Osteocyte (in vitro differentiated cells): Measurements from ENCODE around the gene CUTA. TPM values are rescaled to one million over a fixed set of nuclear protein-coding genes. Genes with fewer than 3 reads are reported as not detected.

ENCODE experiments used
- DNase-seq: peaks from one replicate; pipeline ENCODE4 v3.0.0; 2021; ENCODE audit warnings: mixed read lengths; ENCODE audit not compliant: unreplicated experiment; ENCODE audit errors: extremely low spot score
- H3K27ac Mint-ChIP-seq: one replicate; pipeline ENCODE4 v1.8.0; 2021; ENCODE audit warnings: mild to moderate bottlenecking, mixed read lengths; ENCODE audit not compliant: unreplicated experiment
- H3K27me3 Mint-ChIP-seq: one replicate; pipeline ENCODE4 v1.8.0; 2021; ENCODE audit warnings: mixed read lengths; ENCODE audit not compliant: unreplicated experiment
- H3K36me3 Mint-ChIP-seq: one replicate; pipeline ENCODE4 v1.8.0; 2021; ENCODE audit warnings: mixed read lengths; ENCODE audit not compliant: unreplicated experiment
- H3K4me1 Mint-ChIP-seq: one replicate; pipeline ENCODE4 v1.8.0; 2021; ENCODE audit warnings: mixed read lengths; ENCODE audit not compliant: unreplicated experiment
- H3K4me3 Mint-ChIP-seq: one replicate; pipeline ENCODE4 v1.8.0; 2021; ENCODE audit warnings: mild to moderate bottlenecking, moderate library complexity, mixed read lengths; ENCODE audit not compliant: unreplicated experiment
- H3K9me3 Mint-ChIP-seq: one replicate; pipeline ENCODE4 v1.8.0; 2021; ENCODE audit warnings: mixed read lengths; ENCODE audit not compliant: unreplicated experiment
- CTCF ChIP-seq: fragments of 200-600 bp; sonication (generic); IDR thresholded peaks from 2 replicates; pipeline ENCODE4 v1.5.0; 2021; ENCODE audit warnings: antibody characterized with exemption, mild to moderate bottlenecking, moderate library complexity
- long read RNA-seq: library from polyadenylated mRNA; unstranded; transcript quantifications from one replicate; pipeline ENCODE4 v2.0.0, GENCODE V29; 2021
- total RNA-seq: library from RNA; stranded (reverse); gene quantifications from 2 replicates; pipeline ENCODE4 v1.2.1, GENCODE V29; 2021

CUTA gene, protein sequence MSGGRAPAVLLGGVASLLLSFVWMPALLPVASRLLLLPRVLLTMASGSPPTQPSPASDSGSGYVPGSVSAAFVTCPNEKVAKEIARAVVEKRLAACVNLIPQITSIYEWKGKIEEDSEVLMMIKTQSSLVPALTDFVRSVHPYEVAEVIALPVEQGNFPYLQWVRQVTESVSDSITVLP
- 302 and 325 TPM in 2 replicates for total RNA-seq
- long read RNA-seq, transcript CUTA-205 (5 exons, 1,054 nt) = major isoform, 30 of 89 reads
- long read RNA-seq, transcript CUTA-203 (6 exons, 937 nt) = minor isoform, 24 of 89 reads
- long read RNA-seq, transcript CUTA-214 (6 exons, 661 nt) = minor isoform, 6 of 89 reads
- long read RNA-seq, transcript CUTA-210 (6 exons, 769 nt) = minor isoform, 21 of 89 reads
- long read RNA-seq, partial matches to known transcripts = 3 of 89 reads
- long read RNA-seq, other reads (novel, unspliced or antisense) = 2 of 89 reads

- peak within 1 kb of the TSS; percentile 99 for H3K27ac Mint-ChIP-seq
- peaks cover 16% of the 10 kb centered on the region for H3K36me3 Mint-ChIP-seq
- no peaks in the 10 kb centered on the region for H3K9me3 Mint-ChIP-seq
- peak; percentile 44 for TF ChIP-seq CTCF
- peak; percentile 99 for DNase-seq
- H3K4me1 Mint-ChIP-seq = peaks cover 59% of the 10 kb centered on the region
- H3K4me3 Mint-ChIP-seq = peak within 1 kb of the TSS; percentile 98
- H3K27me3 Mint-ChIP-seq = no peaks in the 10 kb centered on the region
These were observed at the start of gene CUTA for GRCh38 chr6:33417903-33418689. Gene CUTA (minus strand): TSS chr6:33418107. CDS start chr6:33418000, 107 bp downstream.

- H3K4me1 Mint-ChIP-seq = no peaks in the 10 kb centered on the region
- peaks cover 45% of the 10 kb centered on the region for H3K27me3 Mint-ChIP-seq
- H3K9me3 Mint-ChIP-seq = no peaks in the 10 kb centered on the region
- DNase-seq = no peak
- H3K27ac Mint-ChIP-seq = no peak overlapping the region
- H3K36me3 Mint-ChIP-seq = peaks cover 2% of the 10 kb centered on the region
- H3K4me3 Mint-ChIP-seq = no peak overlapping the region
- TF ChIP-seq CTCF = no peak
These were observed 49.2 kb upstream of the CUTA start for GRCh38 chr6:33467091-33467490.

GRCh38 chr6:33466075-33466735 lies 48.3 kb upstream of the CUTA start:
- H3K27ac Mint-ChIP-seq = no peak overlapping the region
- no peak overlapping the region for H3K4me3 Mint-ChIP-seq
- no peak for TF ChIP-seq CTCF
- no peak for DNase-seq
- no peaks in the 10 kb centered on the region for H3K4me1 Mint-ChIP-seq
- peaks cover 2% of the 10 kb centered on the region for H3K36me3 Mint-ChIP-seq
- peaks cover 48% of the 10 kb centered on the region for H3K27me3 Mint-ChIP-seq
- no peaks in the 10 kb centered on the region for H3K9me3 Mint-ChIP-seq

- no peak for TF ChIP-seq CTCF
- H3K9me3 Mint-ChIP-seq = no peaks in the 10 kb centered on the region
These were observed 41.3 kb upstream of the CUTA start for GRCh38 chr6:33459226-33459625.

More at GRCh38 chr6:33459226-33459625, 41.3 kb upstream of the CUTA start:
- no peak overlapping the region for H3K27ac Mint-ChIP-seq
- H3K4me3 Mint-ChIP-seq = no peak overlapping the region
- H3K4me1 Mint-ChIP-seq = peaks cover 12% of the 10 kb centered on the region
- H3K36me3 Mint-ChIP-seq = no peaks in the 10 kb centered on the region
- no peak for DNase-seq
- peaks cover 12% of the 10 kb centered on the region for H3K27me3 Mint-ChIP-seq
